BJ (cell line): ENCODE results near the gene BLTP2. TPM values are rescaled to one million over a fixed set of nuclear protein-coding genes. Genes with fewer than 3 reads are reported as not detected.

ENCODE experiments used
- CTCF ChIA-PET: fragments of 350-600 bp; formaldehyde crosslinking; extraction: SDS; loops from one replicate; lab custom pipeline; 2021; ENCODE audit warnings: antibody characterized with exemption, inconsistent platforms; lab: Yijun Ruan, JAX
- POLR2A ChIA-PET: fragments of 300-600 bp; sonication (Branson Sonifier 250); formaldehyde crosslinking; extraction: SDS; loops from one replicate; lab custom pipeline; 2021; ENCODE audit warnings: antibody characterized with exemption; lab: Charles Lee
- DNase-seq: peaks from one replicate; pipeline ENCODE4 v3.0.0-alpha.2; 2011; ENCODE audit warnings: low read depth
- H3K27me3 ChIP-seq: 2 replicates; pipeline ENCODE4 v1.6.0; 2011; ENCODE audit warnings: low read length; ENCODE audit not compliant: control insufficient read depth, insufficient read depth
- H3K36me3 ChIP-seq: 2 replicates; pipeline ENCODE4 v1.5.1; 2011; ENCODE audit warnings: low read length; ENCODE audit not compliant: control insufficient read depth, insufficient read depth
- H3K4me3 ChIP-seq: 2 replicates; pipeline ENCODE4 v1.5.1; 2011; ENCODE audit warnings: low read depth, mild to moderate bottlenecking, control low read depth, low read length
- CTCF ChIP-seq: IDR thresholded peaks from 2 replicates; pipeline ENCODE4 v1.5.1; 2011; ENCODE audit warnings: low read depth, mild to moderate bottlenecking, control low read depth, inconsistent platforms, low read length, moderate library complexity; ENCODE audit not compliant: insufficient read depth
- polyA plus RNA-seq: library from polyadenylated mRNA; depleted of rRNA; stranded (reverse); fragments of >200 nt; gene quantifications from 2 replicates; pipeline ENCODE4 v1.2.3, GENCODE V29; 2011

BLTP2 gene
- polyA plus RNA-seq, 1 experiment = 206 TPM

GRCh38 chr17:28641579-28641978 is 3.4 kb downstream of the BLTP2 start:
- ChIA-PET CTCF (interaction anchor here (1.2 to 4.1 kb wide), 2 partner anchors 30 to 147 kb away, joined by 3 to 27 read pairs; no protein-coding TSS in a partner anchor), POLR2A (no interaction called here)
- TF ChIP-seq CTCF = no peak
- DNase-seq = no peak
- Histone ChIP-seq H3K36me3 (peaks cover 32% of the 10 kb centered on the region), H3K27me3 (no peaks in the 10 kb centered on the region), H3K4me3 (no peak overlapping the region)

GRCh38 chr17:28635506-28635905 is 9.5 kb downstream of the BLTP2 start:
- no peak for TF ChIP-seq CTCF
- Histone ChIP-seq H3K36me3 (peaks cover 56% of the 10 kb centered on the region), H3K4me3 (no peak overlapping the region), H3K27me3 (no peaks in the 10 kb centered on the region)
- no peak for DNase-seq
- ChIA-PET POLR2A (no interaction called here), CTCF (interaction anchor here (1.5 to 1.8 kb wide), 2 partner anchors 9 to 22 kb away, joined by 4 to 5 read pairs; no protein-coding TSS in a partner anchor)

- TF ChIP-seq CTCF = no peak
- POLR2A ChIA-PET = no interaction called here
- CTCF ChIA-PET = interaction anchor here (1.4 to 1.5 kb wide), 3 partner anchors 10 to 13 kb away, joined by 4 read pairs; no protein-coding TSS in a partner anchor
- Histone ChIP-seq H3K27me3 (no peaks in the 10 kb centered on the region), H3K4me3 (no peak overlapping the region), H3K36me3 (peaks cover 52% of the 10 kb centered on the region)
- DNase-seq = no peak
These were observed 10.6 kb downstream of the BLTP2 start for GRCh38 chr17:28634206-28634865.

GRCh38 chr17:28626818-28627217 is 18.1 kb downstream of the BLTP2 start:
- POLR2A ChIA-PET = no interaction called here
- Histone ChIP-seq H3K27me3 (no peaks in the 10 kb centered on the region), H3K4me3 (no peak overlapping the region), H3K36me3 (peaks cover 15% of the 10 kb centered on the region)
- no peak for DNase-seq
- CTCF ChIA-PET = interaction anchor here (0.8 to 1.4 kb wide), 3 partner anchors 12 to 16 kb away, joined by 3 to 11 read pairs (median 3); no protein-coding TSS in a partner anchor
- TF ChIP-seq CTCF = no peak

- TF ChIP-seq CTCF = no peak
- Histone ChIP-seq H3K27me3 (no peaks in the 10 kb centered on the region), H3K4me3 (no peak overlapping the region), H3K36me3 (peaks cover 10% of the 10 kb centered on the region)
- DNase-seq = no peak
- ChIA-PET POLR2A (no interaction called here), CTCF (interaction anchor here (0.7 to 4.4 kb wide), 4 partner anchors 11 to 37 kb away, joined by 3 to 21 read pairs (median 4); partner anchors contain the start of genes BLTP2 and SDF2)
These were observed 20.8 kb downstream of the BLTP2 start for GRCh38 chr17:28624148-28624547.
